GM21576 (cell line): ENCODE measurements around the gene PLSCR4.
"Not testable (repeated sequence)": the region's sequence is repeated elsewhere in the genome, so short reads cannot be mapped to it uniquely, and the experiment has no call there.

ENCODE experiments used
- ATAC-seq: cut with Tn5 transposase; IDR thresholded peaks from one replicate; pipeline ENCODE4 v1.9.1; 2021; ENCODE audit warnings: mild to moderate bottlenecking, moderate library complexity; ENCODE audit not compliant: unreplicated experiment

PLSCR4 gene

GRCh38 chr3:146249921-146250320, 984 bp downstream of the PLSCR4 start:
- no peak for ATAC-seq

GRCh38 chr3:146247911-146248310, 3.0 kb downstream of the PLSCR4 start:
- no peak for ATAC-seq

GRCh38 chr3:146246526-146246925, 4.4 kb downstream of the PLSCR4 start:
- ATAC-seq: no peak

- no peak for ATAC-seq
Observed at GRCh38 chr3:146243559-146243958, 7.3 kb downstream of the PLSCR4 start.

- no peak for ATAC-seq
Observed at GRCh38 chr3:146241523-146242240, 9.2 kb downstream of the PLSCR4 start.

GRCh38 chr3:146233487-146233886, 17.4 kb downstream of the PLSCR4 start:
- no peak for ATAC-seq

GRCh38 chr3:146227486-146227885, 23.4 kb downstream of the PLSCR4 start:
- ATAC-seq: no peak

GRCh38 chr3:146226881-146227280, 24.0 kb downstream of the PLSCR4 start:
- ATAC-seq: no peak

GRCh38 chr3:146225458-146225857, 25.4 kb downstream of the PLSCR4 start:
- ATAC-seq: not testable (repeated sequence)

GRCh38 chr3:146223401-146224373, 27.2 kb downstream of the PLSCR4 start:
- no peak for ATAC-seq

GRCh38 chr3:146222204-146223046, 28.5 kb downstream of the PLSCR4 start:
- ATAC-seq: no peak

GRCh38 chr3:146221276-146221675, 29.6 kb downstream of the PLSCR4 start:
- ATAC-seq: no peak

- ATAC-seq: no peak
Observed at GRCh38 chr3:146218880-146219866, 31.7 kb downstream of the PLSCR4 start.

- ATAC-seq: no peak
Observed at GRCh38 chr3:146217324-146217723, 33.6 kb downstream of the PLSCR4 start.

GRCh38 chr3:146214493-146214892, 36.4 kb downstream of the PLSCR4 start:
- no peak for ATAC-seq

GRCh38 chr3:146209371-146209770, 41.5 kb downstream of the PLSCR4 start:
- no peak for ATAC-seq

- ATAC-seq: no peak
Observed at GRCh38 chr3:146203776-146204175, 47.1 kb downstream of the PLSCR4 start.

GRCh38 chr3:146200461-146201220, 50.3 kb downstream of the PLSCR4 start:
- ATAC-seq: no peak

GRCh38 chr3:146199762-146200161, 51.1 kb downstream of the PLSCR4 start:
- no peak for ATAC-seq
